Bone marrow (tissue), 2 donors: ENCODE measurements around the gene DLG1.
"Not testable (repeated sequence)": the region's sequence is repeated elsewhere in the genome, so short reads cannot be mapped to it uniquely, and the experiment has no call there.

ENCODE experiments used
- DNase-seq, 2 donors: peaks; one replicate each; lab custom pipeline; 2025; lab: John Stamatoyannopoulos, UW

DLG1 gene

DNA sequence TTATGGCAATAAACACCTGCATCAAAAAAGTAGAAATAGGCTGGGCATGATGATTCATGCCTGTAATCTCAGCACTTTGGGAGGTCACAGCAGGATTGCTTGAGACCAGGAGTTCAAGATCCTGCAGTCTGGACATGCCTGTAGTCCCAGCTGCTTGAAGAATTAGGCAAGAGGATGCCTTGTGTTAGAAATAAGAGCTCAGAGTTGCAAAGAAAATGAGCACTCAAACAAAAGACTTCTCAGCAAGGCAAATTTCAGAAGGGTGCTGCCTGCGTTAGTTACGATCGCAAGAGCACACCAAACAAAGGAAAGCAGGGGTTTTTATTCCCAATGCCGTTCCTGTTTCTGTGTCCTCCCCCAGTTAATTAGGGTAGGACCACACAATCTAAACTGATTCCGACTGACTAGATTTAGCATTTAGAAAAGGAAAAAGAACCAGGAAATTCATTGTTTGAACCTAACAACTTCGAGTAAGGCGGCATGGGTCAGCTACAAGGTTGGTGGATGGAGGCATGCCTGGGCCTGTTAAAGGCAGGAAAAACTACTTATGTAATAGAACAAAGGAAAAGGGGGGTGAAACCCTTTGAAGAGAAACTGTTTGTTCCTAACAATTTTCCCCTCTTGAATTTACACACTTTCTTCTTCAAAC is 55.5 kb downstream of the DLG1 start:
- DNase-seq, result no peak

DNA sequence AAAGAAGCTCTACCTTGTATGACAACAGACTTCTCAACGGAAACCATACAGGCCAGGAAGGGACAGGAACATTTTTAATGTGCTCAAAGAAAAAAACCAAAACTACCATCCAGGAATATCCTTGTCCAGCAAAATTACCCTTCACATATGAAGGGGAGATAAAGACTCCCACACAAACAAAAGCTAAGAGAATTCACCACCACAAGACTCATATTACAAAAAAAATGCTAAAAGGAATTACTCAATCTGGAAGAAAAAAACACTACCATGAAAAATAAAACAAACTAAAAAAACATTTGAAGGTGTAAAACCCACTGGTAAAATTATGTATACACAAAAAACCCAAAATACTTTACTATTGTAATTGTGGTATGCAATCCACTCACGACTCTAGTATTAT is 57.2 kb downstream of the DLG1 start:
- DNase-seq, result no peak

DNA sequence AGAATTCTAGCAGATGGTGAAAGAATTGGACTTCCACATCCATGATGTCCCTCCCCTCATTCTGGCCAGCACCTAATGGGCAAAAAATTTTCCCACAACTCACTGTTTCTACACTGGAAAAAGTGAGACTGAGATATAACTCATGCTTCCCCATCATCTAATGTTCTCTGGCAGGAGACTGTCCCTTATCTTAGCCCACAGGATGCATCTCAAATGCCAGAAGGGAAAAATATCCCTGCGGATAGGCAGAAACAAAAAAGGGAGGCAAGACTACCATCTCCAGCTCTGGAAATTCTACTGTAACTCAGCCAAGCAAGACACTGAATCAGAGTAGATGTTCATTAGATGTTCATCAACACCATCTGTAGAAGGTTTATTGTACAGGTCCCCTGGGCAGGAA is 58.6 kb downstream of the DLG1 start:
- no peak for DNase-seq

DNA sequence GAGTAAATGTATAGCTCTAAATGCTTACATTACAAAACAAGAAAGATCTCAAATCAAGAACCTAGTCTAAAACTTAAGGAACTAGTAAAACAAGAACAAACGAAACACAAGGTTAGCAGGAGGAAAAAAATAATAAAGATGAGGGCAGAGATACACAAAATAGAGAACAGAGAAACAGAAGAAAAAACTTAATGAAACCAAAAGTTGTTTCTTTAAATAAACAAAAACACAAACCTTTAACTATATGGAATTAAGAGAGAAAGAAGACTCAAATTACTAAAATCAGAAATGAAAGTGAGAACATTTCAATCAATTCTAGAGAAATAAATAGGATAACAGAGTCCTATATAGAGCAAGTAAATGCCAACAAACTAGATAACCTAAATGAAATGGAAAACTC is 59.6 kb downstream of the DLG1 start:
- DNase-seq, result no peak

DNA sequence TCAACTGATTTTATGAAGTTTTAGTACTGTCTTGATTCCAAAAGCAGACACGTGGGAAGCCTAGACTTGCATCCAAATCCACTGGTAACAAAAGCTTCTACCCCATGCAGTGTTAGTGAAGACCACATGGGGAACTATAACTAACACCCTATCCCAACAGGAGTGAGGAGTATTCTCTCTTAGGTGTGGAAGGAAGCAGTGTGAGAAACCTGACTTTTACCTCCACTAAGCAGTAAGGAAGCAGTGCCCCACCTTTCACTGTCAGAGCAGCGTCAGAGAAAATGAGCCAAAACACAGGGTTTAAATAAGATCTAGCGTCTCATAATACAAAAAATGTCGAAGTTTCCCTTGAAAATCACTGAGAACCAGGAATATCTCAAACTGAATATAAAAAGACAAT is 60.5 kb downstream of the DLG1 start:
- DNase-seq, result no peak

DNA sequence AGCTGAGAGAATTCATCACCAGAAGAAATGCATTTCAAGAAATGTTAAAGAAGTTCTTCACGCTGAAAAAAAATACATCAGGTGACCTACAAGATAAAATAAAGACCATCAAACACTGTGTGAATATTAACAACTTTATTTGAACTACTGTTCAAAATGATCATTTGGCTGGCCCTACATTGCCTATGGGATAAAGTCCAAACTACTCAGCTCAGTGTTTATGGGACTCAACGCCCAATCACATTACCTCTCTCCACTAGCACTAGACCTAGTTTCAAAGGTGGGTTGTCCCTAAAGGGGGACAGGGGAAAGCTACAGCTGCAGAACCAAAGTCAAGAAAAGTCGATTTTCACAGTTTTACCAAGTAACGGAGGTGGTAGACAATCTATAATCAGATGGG is 62.0 kb downstream of the DLG1 start:
- no peak for DNase-seq

DNA sequence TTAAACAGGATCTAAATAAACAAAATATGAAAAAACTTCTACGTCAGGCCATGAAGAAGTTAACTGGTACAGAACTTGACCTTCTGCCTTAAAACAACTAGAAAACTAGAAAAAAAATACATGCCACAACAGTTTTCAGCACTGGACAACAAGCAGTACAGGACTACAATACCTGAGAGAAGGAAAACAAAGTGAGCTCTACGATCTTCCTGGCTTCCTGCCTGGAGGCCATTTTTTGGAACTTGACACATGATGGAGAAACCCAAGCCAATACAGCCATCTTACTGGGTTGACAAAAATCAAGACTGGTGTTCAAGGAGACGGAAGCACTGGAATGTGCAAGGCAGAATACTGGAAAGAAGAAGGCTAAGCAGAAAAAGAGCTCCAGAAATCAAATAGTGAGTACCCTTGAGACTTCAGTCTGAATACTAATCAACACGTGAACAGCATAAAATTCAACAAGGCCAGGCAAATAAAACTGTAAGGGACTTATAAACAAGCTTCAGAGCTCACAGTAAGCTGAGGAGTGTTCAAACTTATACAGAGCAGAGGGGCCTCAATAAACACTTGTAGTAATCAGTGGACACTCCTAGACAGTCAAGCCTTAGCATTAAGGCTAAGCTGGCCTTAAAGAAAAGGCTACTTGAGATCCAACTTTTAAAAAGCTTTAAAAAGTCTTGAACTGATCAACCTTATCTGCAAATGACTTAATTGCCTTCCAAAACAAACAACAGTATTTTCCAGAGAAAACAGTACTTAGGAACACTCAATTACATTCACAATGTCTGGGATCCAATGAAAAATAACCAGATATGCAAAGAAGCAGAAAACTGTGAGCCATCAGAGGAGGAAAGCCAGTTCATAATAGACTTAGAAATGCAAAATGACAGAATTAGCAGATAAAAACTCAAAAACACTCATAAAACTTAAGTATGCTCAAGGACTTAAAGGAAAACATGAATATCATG is 63.2 kb downstream of the DLG1 start:
- no peak for DNase-seq

DNA sequence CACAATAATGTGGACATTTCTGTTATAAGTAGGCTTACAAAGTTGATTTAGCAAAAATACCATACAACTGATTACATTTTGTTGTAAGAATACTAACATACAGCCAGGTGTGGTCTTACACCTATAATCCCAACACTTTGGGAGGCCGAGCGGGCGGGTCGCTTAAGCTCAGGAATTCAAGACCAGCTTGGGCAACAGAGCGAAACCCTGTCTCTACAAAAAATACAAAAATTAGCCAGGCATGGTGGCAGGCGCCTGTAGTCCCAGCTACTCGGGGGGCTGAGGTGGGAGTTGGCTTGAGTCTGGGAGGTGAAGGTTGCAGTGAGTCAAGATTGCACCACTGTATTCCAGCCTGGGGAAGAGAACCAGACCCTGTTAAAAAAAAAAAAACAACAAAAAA is 67.1 kb downstream of the DLG1 start:
- no peak for DNase-seq

DNA sequence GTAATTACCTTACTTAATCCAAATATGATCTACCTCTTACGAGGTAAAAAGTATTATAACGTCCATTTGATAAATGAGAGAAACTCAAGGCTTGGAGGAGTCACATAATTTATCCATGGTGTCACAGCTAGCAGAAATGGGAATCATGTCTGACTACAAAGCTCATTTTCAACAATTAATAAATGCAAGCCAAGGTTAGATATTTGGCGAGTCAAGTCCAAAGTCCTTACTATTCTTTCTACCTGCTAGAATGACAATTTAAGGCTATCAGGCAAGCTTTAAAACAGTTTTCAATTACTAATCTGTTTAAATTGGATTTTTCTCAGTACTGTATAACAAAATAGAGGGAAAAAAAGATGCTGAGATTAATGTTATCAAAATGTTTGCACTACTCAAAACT is 68.6 kb downstream of the DLG1 start:
- no peak for DNase-seq

DNA sequence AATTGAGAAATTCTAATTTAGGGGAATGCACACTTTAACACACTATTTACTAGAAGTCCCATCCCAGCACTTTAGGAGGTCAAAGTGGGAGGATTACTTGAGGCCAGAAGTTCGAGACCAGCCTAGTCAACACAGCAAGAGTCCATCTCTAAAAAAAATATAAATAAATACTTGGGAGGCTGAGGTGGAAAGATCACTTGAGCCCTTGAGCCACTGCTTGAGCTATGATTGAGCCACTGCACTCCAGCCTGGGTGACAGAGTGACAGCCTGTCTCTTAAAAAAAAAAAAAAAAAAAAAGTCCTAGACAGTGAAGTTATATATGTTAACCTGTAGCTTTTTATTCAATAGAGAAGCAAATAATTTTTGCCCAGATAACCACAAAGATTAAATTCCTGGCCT is 69.2 kb downstream of the DLG1 start:
- no peak for DNase-seq

DNA sequence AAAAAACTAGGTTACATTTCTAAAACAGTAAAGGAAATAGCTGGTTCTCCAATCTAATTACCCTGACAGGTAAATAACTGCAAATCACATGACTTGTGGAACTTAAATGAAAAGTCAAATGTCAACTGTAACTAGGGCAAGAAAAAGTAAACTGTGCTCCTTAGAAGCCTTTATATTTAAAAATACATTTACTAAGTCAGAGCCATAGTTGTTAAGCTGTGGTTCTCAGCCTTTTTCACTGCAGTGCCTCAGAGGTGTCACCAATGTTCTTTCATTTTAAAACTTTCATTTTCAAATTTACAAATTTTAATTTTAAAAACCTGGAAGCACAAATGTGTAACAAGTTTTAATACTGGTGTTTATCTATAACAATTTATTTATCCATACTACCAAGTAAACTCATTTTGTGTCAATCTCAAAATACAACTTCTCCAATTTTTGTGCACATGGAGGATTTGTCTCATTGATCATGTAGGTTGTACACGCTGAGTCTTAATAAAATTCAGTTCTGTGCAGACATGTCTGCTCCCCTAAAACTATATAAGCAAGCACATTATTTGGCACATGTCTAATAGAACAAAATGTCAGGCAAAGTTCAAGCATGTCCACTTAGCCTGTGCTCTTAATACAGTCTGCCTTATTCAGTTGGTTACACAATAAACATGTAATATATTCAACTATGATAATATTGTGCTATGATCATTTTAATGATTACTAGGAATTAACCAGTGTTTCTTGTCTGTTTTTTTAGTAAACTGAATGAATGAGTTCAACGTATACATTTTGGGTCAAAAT is 70.4 kb downstream of the DLG1 start:
- no peak for DNase-seq

DNA sequence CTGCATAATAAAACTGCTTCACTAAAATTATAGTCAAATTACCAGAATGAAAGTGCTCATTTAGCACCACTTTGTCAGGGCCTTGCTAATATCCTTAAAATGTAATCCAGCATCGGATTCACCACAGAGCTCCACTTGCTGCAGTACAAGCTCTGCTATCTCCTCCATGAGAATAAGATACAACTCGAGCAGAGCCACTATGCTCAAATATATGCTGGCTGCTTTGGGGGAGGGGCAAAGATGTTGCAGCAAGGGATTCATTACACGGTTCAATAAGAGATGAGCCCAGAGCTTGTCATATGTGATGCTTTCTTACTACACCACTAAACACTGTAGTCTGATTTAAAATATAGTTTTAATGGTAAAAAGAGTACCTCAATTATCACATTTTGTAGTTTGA is 72.2 kb downstream of the DLG1 start:
- DNase-seq, result no peak

DNA sequence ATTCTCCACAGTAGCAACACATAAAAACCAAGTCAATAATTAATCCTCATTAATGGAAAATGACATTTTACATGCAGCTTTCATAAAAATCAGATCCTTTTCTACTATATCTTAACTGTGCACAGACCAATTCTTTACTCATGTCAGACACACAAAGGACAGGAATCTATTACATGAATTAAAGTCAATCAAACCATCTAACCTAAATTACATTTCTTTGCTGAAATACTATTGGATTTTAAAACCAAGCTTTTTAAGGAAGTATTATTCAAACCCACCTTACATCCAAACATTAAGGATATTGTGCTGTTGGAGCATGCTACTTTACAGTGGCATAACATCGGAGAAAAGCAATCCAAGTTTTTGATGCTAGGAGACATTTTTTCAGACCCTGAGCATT is 72.8 kb downstream of the DLG1 start:
- no peak for DNase-seq

DNA sequence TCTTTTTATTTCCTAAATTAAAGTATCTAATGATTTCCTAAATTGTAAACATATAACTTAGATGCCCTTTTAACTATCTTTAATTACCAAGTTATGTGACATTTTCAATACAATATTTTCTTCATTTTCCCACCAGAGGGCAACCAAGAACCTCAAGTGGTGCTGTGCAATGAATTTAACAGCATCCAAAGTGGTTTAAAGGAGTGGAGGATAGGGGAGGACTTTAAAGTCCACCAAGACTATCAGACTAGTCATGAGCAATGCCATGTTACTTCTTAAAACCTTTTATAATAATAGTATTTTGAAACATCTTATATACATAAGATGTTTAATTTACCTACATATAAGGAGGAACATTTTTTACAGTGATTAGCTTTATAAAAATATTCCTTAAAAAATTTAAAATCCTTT is 74.4 kb downstream of the DLG1 start:
- DNase-seq, result peak in 1 of 2 donors; percentile 23

DNA sequence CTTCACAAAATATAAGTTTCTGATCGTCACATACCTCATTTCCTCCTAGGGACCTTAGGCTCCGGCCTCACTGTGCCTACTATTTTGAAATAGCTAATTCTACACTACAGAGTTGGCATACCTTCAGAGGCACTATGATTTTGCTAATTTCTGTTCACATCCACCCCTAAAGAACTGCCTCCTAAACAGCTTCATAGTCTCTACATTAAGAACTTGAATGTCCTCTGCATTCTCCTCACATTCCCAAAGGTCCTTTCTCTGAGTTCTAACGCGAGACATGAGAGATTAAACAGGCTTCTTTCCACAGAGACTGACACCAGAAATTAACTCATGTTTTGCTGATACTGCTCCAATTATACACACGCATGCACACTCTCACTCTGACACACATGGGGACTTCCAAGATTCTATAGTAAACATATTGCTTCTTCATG is 75.5 kb downstream of the DLG1 start:
- DNase-seq, result no peak

DNA sequence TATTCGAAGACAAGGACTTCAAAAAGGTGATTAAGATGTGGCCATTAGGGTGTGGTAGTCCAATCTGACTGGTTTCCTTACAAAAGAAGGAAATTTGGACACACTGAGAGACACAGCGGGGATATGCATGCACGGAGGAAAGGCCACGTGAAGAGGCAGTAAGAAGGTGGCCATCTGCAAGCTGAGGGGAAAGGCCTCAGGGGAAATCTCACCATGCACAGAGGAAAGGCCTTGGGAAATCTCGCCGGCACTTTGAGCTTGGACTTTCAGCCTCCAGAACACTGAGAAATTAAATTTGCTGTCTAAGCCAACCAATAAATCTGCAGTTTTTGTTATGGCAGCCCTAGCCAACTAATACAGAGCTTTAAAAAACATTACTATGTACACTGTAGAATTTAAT is 78.8 kb downstream of the DLG1 start:
- DNase-seq, result no peak

DNA sequence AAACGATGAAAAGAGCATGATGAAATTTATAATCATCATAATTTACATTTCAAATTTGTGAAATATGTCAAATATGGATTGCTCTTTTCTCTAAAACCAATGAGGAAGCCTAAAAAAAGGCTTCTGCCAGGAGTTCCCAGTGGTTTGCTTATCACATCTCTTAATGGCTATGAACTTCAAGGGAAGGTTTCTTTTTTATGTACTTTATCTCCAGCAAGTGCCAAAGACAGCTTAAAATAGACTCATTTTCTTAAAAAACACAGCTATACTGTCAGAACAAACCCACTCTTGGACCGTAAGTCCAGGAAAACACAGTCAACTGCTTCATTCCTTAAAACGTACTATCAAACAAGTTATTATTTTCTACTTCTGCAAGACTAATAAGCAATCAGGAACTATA is 80.2 kb downstream of the DLG1 start:
- DNase-seq, result no peak

DNA sequence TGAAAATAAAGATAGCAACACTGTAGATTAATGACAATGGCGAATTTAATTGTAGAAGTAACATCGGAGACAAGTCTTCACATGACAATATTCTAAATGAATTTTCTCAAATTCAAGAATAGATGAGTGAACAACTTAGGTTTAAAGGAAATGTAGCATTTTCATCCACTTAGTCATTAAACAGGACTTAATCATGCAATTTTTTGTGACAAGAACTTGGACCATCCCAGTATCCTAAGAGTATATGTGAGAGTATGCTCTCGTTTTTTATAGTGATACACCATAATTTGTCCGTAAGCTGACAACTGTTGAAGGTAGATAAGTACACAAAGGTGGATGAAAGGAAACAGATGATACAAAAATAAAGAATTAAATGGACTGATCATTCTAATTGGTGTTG is 81.5 kb downstream of the DLG1 start:
- no peak for DNase-seq

DNA sequence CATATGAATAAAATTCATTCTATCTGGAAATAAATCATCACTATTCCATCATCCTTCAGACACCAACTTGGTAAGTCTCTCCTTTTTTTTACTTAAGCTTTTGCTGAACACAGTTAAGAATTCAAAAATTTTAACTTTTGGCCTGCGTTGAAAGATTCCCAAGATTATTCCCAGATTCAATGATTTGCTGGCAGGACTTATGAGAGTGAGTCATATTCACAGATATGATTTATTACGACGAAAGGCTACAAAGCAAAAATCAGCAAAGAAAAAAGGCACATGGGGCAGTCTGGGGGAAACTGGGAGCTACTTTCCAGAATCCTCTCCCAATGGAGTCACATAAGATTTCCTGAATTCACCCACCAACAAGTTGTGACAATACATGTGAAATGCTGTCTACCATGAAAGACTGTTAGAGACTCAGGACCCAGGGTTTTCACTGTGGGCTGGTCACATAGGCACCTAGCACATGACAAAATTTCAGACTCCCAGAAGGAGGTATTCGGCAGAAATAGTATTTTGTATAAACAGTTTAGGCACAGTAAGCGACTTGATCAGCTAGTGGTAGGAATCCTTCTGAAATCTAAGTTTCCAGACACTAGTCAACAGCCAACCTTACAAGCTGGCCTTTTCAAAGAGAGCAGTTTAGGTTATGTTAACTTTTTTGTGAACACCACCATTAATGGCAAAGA is 82.1 kb downstream of the DLG1 start:
- no peak for DNase-seq

DNA sequence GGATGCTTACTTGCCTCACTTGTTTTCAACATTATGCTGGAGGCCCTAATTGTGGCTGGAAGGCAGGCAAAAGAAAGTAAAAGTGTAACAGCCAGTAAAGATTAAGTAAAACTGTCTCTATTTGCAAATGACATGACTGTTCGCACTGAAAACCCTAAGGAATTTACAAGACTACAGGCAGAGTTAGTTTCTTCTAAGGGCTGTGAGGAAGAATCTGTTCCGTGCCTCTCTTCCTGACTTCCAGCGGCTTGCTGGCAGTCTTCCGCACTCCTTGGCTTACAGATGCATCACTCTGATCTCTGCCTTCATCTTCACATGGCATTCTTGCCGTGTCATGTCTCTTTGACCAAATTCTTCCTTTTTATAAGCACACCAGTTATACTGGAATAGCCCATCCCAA is 86.1 kb downstream of the DLG1 start:
- DNase-seq, result no peak

DNA sequence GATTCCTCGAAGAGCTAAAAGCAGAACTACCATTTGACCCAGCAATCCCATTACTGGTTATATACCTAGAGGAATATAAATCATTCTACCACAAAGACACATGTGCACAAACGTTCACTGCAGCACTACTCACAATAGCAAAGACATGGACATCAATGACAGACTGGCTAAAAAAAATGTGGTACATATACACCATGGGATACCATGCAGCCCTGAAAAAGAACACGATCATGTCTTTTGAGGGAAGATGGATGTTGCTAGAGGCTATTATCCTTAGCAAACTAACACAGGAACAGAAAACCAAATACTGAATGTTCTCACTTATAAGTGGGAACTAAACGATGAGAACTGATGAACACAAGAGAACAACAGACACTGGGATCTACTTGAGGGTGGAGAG is 86.7 kb downstream of the DLG1 start:
- DNase-seq, result not testable (repeated sequence)
